Measurements from ENCODE around the gene GGT1.
"Not testable (repeated sequence)": the region's sequence is repeated elsewhere in the genome, so short reads cannot be mapped to it uniquely, and the experiment has no call there.

The GGT1 gene

GRCh38 chr22:24588757-24589481 is 14.1 kb upstream of the GGT1 start:
- no peak for TF ChIP-seq CTCF (IDR thresholded peaks at IDR 0.05; ENCODE audit: low read length, missing control alignments)
- H3K4me3 ChIP-seq (replicated peaks; ENCODE audit: low read depth, low read length) = no peak overlapping the region
- DNase-seq (ENCODE audit: low read depth) = no peak

DNA sequence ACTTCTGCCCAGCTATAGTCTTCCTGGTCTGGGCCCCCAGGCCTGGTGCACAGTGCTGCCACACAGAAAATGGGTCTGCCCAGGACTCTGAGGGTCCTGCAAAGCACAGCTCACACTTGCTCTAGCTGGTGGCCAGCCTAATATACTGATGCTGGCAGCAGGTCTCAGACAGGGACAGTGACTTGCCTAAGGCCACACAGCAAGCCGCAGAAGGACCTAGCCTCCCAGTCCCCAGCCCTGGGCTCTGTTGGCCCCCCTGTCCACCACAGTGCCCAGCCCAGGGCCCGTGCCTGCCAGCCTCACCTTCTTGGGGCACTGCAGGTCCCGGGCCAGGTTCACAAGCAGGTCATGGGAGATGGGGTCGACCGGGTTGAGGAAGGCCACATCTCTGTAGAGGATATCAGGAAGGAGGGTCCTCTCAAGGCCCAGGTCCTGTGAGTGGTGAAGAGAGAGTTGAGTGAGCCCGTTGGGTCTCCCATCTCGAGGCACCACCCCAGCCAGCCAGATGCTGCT is 13.4 kb upstream of the GGT1 start:
- no peak overlapping the region for H3K4me3 ChIP-seq (replicated peaks; ENCODE audit: low read depth, low read length)
- no peak for TF ChIP-seq CTCF (IDR thresholded peaks at IDR 0.05; ENCODE audit: low read length, missing control alignments)
- DNase-seq (ENCODE audit: low read depth) = no peak

DNA sequence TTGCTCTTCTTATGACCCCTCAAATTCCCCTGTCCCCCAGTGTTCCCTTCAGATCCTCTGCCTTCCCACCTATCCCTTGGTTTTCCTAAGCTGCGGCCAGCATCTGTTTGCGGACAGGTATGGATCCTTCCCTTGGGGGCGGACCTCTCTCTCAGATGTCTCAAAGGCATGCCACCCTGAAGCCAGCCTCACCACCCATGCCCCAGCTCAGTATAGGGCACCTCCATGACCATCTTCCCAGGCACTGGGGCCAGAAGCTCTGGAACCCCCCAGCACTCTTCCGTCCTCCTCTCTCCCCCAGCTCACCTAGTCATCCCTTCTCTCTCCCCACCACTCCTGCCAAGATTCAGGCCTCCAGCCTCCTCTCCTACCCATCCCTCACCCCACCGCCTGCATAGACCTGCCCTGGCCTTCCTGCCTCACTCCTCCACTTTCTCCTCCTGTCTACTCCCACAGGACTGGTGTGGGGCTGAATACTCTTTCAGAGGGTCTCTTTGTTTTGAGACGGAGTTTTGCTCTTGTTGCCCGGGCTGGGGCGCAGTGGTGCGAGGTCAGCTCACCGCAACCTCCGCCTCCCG is 12.3 kb upstream of the GGT1 start:
- no peak overlapping the region for H3K4me3 ChIP-seq (replicated peaks; ENCODE audit: low read depth, low read length)
- TF ChIP-seq CTCF (IDR thresholded peaks at IDR 0.05; ENCODE audit: low read length, missing control alignments) = no peak

GRCh38 chr22:24591286-24591830 is 11.6 kb upstream of the GGT1 start:
- no peak overlapping the region for H3K4me3 ChIP-seq (replicated peaks; ENCODE audit: low read depth, low read length)
- no peak for TF ChIP-seq CTCF (IDR thresholded peaks at IDR 0.05; ENCODE audit: low read length, missing control alignments)
- no peak for DNase-seq (ENCODE audit: low read depth)

More for the DNA sequence above, 12.3 kb upstream of the GGT1 start:
- no peak for DNase-seq (ENCODE audit: low read depth)

DNA sequence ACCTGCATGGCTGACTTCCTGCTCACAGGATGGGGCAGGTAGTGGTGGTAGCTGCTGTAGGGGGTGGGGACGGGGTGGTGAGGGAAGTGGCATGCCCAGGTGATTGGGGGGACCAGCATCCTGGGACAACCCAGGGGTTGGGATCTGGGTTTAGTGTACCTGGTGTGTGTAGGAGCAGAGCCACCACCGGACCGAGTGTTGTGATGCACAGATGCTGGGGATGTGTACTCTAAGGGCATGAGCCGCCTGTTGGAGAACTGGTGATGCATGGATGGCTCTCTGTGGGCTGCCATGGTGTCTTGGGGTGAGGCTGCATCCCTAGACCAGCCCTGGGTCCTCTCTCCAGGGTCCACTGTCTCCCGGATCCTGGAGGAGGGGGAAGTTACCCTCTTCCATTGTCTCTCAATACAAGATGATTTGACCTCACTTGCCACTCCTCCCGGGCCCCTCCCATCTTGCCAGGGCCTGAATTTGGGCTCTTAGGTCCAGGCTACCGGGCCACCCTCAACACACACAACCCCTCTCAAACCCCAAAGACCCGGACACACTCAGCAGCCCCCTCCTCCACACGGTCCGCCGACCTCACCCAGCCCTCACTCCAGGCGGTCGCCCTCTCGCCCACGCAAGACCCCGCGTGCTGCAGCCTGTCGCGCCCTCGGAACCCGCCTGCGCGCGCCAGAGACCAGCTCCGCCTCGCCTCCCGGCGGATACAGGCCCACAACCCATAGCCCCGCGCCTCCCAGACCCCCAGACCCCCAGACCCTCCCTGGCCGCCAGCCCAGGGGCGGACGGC is 10.7 kb upstream of the GGT1 start:
- peak overlapping the region; percentile 62 for H3K4me3 ChIP-seq (replicated peaks; ENCODE audit: low read depth, low read length)
- no peak for TF ChIP-seq CTCF (IDR thresholded peaks at IDR 0.05; ENCODE audit: low read length, missing control alignments)
- DNase-seq (ENCODE audit: low read depth) = no peak

GRCh38 chr22:24592851-24593558 is 10.0 kb upstream of the GGT1 start, which contains the start of gene LRRC75B:
LRRC75B (minus strand) TSS chr22:24593073; CDS start chr22:24593039, 34 bp downstream.
- peak; percentile 87 for DNase-seq (ENCODE audit: low read depth)
- TF ChIP-seq CTCF (IDR thresholded peaks at IDR 0.05; ENCODE audit: low read length, missing control alignments) = no peak
- peak within 1 kb of the TSS; percentile 62 for H3K4me3 ChIP-seq (replicated peaks; ENCODE audit: low read depth, low read length)

DNA sequence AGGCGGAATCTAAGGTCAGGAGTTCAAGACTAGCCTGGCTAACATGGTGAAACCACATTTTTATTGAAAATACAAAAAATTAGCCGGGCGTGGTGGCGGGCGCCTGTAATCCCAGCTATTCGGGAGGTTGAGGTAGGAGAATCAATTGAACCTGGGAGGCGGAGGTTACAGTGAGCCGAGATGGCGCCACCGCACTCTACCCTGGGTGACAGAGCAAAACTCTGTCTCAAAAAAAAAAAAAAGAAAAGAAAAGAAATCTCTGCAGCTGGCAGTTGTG is 9.5 kb upstream of the GGT1 start:
- not testable (repeated sequence) for DNase-seq (ENCODE audit: low read depth)
- H3K4me3 ChIP-seq (replicated peaks; ENCODE audit: low read depth, low read length) = peak overlapping the region; percentile 62
